Esophagus mucosa (tissue), 1 donor: ENCODE data around the gene ZW10. TPM values are rescaled to one million over a fixed set of nuclear protein-coding genes. Genes with fewer than 3 reads are reported as not detected.
"Not testable (repeated sequence)": the region's sequence is repeated elsewhere in the genome, so short reads cannot be mapped to it uniquely, and the experiment has no call there.

Source experiments
- ATAC-seq: fragments of 200-7000 bp; cut with Tn5 transposase; one replicate; pipeline ENCODE4 v1.9.1; 2020
- total RNA-seq: library from RNA; stranded (reverse); gene quantifications from one replicate; pipeline ENCODE4 v1.2.4, GENCODE V29; 2023
- donor health status: DM: yes; HTN: yes; CAD: no.

Gene ZW10
- total RNA-seq, 1 donor from 2014 or later = 10.2 TPM

DNA sequence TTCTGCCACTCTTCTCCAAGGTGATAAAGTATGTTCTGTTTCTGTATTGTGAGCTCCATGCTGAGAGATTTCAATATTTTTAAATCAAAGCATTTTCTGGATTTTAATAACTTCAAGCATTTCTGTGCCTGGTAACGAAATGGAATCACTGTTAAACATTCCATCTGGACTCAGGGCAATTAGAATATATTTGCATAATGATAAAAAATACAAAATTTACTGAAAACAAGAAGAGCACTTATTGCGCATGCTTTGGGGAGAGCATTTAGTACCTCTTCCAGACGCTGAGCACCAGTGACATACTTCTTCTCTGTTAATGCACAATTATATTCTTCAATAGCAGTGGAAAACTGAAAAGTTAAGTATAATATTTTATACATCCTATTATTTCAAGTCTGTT lies 13.3 kb downstream of the ZW10 start:
- no peak for ATAC-seq

DNA sequence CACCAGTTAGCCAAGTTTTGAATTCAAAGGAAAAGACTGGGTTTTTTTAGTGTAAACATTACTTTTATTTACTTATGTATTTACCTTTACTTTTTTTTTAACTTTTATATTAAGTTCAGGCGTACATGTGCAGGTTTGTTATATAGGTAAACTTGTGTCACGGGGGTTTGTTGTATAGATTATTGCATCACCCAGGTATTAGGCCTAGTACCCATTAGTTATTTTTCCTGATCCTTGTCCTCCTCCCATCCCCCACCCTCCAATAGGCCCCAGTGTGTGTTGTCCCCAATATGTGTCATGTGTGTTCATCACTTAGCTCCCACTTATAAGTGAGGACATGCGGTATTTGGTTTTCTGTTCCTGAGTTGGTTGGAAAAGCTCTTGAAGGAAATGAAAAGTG lies 20.6 kb downstream of the ZW10 start:
- no peak for ATAC-seq

DNA sequence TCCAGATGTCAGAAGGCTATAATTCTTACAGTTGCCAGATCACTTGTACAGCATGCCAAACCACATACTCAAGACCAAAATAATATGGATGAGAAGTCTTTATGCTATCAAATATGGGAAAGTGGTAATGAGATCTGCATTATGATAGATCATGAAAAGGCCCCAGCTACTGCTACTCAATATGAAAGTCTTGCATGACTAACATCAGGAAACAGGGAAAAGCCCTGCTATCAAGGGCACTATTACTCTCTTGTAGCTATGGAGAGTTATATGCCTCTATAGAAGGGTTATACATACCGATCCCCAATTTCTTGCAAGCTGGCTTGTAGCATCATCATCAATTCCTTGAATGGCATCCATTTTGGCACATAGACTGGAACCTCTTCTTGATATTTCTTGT lies 37.2 kb downstream of the ZW10 start:
- ATAC-seq = no peak

DNA sequence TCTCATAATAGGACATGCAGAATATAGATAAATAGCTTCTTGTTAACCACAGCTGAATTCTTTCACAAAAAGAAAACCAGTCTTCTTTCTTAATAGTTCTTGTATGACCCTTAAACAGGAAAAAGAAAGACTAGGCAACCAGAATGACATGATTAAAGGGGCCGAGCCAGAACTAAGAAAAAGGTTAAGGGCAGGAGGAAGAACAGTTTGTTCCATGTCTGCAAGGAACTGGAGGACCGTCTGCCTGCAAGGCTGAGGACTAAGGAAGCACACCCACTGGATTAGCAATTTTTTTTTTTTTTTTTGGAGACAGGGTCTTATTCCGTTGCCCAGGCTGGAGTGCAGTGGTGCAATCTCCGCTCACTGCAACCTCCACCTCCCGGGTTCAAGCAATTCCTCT lies 41.4 kb downstream of the ZW10 start:
- no peak for ATAC-seq

DNA sequence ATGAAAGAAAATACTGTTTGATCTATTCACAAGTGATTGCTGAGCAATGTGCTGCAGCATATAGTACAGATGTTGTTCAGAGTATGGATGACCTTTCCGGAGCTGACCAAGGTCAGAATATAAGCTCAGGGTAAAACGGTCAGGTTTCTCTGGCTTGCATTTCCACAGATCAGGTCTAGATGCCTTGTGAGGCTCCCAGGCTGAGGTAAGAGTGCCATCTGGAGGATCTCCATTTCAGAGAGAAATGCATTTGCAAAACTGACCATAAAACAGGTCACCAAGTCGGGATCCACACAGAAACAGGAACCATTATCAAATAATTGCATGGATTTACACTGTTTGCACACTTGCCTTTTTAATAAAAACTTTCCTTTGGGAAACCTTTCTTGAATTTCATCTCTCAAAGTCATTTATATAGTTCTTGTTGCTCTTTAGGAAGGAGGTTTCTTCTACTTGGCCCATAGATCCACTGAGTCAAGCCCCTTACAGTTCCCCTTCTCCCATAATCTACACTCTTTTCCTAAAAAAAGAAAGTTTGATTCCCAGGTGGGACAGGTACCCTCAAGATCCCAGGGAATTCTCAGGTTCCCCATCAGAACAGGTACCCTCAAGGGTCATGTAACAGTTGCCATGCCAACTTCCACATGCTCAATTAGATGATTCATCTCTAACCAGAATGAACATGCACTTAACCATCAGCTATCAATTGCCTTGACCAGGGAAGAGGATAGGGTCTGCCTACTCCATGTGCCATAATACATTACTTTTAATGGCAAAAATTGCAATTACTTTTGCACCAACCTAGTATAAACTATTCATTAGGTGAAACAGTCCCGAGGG lies 42.4 kb downstream of the ZW10 start:
- peak; percentile 53 for ATAC-seq

DNA sequence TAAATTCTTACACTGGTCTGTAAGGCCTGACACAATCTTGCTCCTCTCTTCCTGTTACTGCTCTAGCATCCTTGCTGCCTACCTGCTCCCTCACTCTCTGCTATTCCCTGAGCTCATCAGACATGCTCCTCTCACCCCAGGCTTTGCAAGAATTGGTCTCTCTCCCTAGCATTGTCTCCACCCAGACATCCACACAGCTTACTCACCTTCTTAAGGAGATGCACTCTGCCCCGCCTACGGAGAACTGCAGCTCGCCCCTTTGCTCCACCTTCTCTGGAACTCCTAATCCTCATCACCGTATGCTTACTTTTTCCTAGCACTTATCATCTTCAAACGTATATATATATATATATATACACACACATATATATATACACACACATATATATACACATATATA lies 44.0 kb downstream of the ZW10 start:
- ATAC-seq = peak; percentile 42

DNA sequence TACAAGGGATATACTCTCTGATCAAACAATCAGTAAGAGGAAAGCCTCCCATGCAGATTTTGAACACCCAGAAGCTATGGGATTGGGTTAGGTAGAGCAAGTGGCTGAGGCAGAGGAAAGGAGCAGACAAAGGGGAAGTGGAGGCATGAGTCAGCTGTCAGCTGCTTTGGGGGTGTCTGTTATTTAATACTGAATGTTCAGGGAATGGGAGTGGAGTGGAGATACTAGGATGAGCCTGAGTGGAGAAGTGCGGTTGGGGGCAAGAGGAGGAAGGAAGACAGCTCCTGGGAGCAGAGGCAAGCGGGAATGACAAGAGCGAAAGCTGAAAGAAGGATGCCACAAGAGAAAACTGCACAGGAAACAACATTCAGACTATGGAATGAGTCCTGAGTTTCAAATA lies 44.7 kb downstream of the ZW10 start:
- ATAC-seq = no peak

DNA sequence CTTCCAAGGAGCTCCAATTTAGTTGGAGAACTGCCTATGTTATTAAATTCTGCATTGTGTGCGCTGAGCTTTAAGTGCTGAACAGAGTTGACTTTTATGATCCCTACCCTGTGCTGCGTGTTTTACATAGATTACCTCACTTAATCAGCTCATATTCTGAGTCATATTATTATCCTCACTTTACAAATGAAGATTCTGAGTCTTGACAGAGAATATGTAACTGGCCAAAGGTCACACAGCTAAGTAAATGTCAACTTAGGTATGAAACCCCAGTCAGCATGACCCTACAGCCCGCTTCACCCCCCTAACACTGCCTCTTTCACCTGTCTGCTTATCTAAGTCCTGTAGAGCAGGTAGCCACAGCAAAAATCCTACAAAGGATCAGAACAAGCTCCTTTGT lies 47.6 kb downstream of the ZW10 start:
- no peak for ATAC-seq

DNA sequence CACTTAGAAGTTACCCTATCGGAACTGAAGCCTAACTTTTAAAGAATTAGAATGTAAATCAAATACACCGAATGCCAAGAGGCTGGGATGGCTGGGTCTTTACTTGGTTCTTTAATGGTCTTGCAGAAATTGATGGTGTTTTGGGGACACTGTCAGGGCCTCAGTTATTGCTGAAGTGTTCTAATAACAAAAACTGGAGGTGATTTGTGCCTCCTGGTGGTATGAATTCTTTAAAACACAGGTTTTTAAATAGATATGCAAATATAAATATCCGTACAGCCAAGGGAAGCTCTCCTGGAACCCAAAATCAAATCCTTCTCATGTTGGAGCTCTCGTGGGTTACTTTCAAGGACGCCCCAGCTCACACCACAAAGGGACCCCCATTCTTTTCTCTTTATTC lies 48.1 kb downstream of the ZW10 start:
- no peak for ATAC-seq

DNA sequence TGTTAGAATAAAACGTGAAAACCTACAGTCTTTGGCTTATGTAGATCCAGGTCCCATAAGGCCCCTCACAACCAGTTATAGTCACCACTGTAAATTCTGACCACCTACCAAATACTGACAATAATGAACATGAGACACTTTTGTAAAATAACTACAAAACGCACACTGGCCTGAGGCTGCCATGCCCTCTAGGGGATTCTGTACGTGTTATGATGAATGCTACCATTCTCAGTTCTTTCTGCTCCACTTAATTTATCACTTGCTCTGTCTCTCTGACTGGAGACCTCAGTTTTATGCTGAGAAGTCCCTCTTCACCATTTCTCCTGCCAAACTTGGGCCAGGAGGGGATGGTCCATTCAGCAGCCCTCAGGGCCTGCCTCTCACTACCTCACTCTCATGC lies 48.7 kb downstream of the ZW10 start:
- no peak for ATAC-seq

DNA sequence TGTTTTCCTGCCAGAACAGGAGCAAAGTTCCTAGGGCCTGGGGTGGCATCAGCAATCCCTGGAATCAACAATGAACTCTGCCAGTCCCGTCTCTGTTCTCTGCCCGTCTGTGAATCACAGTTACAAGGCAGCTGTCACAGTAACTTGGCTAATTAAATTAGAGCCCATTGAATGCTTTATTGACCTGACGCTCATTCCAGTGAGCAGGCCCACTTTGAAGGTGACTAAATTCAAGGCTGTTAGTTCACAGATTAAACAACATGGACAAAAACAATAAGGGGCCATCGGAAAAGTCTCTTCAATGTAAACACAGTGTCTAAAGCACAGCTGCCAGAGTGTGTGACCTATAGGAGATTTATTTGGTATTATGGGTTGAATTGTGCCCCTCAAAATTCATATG lies 49.7 kb downstream of the ZW10 start:
- ATAC-seq = no peak

DNA sequence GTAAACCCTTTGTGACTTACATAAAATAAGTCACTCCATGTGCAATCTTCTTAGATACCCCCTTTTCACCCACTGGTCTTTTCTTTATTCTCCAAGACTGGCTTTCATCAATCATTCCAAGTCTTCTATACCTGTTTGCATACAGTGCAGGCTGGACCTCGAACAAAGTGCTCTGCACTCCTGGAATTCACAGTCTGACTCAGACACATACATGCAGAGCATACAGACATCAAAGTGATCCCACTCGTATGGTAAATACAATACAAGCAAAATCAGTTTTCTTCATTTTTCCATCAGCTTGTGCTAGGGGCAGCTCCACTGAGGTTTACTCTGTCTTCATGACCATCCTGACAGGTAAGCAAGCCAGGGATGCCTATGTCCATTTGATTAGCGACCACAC lies 50.6 kb downstream of the ZW10 start:
- no peak for ATAC-seq

DNA sequence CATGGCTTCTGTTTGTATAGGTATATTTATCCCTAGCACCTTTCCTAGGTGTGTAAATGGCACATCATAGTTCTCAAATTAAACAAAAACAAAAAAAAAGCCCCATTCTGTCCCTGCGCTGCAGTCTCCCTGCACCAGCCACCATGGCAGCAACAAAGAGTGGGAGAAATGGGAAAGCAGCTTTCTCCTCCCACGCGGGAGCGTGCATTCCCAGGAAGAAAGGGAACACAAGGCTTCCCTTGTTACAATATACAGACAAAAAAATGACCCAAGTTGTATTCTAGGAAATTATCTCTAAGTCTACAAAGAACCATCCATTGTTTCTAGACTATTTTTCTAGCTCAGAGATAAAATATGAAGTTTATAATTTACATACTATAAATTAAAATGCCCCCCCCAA lies 51.3 kb downstream of the ZW10 start:
- ATAC-seq = no peak

DNA sequence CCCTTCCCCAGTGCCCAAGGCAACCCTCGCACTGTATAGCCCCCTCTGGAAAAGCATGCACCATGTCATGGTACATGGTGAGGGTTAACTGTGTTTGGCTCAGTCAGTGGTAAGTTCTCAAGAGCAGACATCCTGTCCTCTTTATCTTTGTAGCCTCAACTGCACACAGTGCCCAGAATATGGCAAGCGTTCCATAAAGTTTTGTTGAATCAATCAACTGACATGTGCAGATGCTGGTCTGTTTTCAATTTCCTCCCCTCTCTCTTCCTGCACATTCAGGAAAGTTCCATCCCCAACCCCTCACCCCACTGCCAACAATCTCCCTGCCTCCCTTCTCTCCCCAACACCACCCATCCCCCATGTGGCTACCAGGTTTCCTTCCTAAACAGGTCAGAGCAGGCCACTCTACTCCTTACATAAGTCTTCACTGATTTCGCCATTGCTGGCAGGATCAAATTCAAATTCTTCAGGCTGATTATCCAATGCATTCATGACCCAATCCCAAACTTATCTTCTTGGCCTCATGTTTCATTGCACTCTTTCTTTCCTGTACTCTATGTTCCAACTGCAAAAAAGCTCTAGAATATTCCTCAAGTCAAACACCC lies 51.9 kb downstream of the ZW10 start:
- no peak for ATAC-seq

DNA sequence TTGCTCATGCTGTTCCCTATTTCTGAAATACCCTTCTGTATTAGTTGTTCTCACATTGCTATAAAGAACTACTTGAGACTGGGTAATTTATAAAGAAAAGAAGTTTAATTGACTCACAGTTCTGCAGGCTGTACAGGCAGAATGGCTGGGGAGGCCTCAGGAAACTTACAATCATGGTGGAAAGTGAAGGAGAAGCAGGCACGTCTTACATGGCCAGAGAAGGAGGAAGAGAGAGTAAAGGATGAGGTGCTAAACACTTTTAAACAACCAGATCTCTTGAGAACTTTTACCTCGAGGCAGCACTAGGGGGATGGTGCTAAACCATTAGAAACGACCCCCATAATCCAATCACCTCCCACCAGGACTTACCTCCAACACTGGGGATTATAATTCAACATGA lies 53.0 kb downstream of the ZW10 start:
- ATAC-seq = not testable (repeated sequence)

DNA sequence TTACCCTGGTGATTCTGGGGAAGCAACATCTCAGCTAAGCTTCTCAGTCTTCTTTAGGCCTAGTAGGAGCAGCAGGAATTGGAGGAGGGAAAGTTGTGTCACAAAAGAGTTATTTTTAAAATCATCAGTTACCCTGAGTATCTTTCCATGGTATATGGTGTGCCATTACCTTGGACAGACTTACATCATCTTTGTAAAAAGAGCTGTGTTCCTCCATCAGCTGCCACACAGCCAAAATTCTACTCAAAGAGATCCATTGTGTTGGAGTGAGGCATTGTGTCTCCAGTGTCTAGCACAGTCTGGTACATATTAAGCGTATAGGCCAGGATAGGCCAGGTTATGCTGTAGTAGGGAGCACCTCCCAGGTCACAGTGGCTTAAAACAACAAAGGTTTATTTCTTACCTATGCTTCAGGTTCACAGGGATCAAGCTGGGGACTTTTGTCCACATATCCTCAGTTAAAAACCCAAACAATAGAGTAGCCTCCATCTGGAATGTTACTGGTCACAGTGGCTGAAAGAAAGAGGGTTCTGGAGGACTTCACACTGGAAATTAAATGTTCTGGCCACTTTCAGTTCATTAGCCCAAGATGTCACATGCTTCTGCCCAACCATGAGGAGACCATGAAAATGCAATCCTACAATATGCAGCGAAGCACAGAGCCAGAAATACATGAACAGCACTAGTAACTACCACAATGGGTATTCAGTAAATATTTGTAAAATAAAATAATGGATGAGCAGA lies 57.4 kb downstream of the ZW10 start:
- no peak for ATAC-seq

DNA sequence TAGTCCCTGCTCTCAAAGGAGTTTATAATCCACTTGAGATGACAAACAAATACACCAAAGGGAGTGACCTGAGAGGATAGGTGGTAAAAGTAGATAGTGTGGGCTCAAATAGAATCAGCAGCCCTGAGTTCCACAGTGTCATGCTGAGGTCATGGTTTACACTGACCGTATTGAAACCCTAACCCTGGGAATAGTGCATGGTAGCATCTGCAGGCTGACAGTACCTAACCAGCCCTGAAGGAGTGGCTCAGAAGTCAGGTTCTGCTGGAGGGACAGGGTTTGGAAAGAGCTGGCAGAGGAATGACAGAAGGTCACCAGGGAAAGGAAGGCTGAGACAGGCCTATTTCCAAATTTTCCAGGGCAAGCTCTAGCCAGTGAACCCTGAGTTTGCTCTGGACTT lies 58.2 kb downstream of the ZW10 start:
- ATAC-seq = no peak

DNA sequence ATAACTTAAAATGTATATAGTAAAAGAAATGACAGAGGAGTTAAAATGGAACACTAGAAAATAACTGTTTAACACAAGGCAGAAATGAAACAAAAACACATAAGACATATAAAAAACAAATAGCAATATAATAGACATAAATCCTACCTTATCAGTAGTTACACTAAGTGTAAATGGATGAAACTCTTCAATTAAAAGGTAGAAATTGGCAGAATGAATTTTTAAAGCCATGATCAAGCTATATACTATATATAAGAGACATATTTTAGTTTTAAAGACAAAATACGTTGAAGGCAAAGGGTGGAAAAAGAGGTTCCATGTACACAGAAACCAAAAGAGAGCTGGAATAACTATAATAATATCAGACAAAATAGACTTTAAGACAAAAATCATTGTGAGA lies 62.5 kb downstream of the ZW10 start:
- no peak for ATAC-seq

DNA sequence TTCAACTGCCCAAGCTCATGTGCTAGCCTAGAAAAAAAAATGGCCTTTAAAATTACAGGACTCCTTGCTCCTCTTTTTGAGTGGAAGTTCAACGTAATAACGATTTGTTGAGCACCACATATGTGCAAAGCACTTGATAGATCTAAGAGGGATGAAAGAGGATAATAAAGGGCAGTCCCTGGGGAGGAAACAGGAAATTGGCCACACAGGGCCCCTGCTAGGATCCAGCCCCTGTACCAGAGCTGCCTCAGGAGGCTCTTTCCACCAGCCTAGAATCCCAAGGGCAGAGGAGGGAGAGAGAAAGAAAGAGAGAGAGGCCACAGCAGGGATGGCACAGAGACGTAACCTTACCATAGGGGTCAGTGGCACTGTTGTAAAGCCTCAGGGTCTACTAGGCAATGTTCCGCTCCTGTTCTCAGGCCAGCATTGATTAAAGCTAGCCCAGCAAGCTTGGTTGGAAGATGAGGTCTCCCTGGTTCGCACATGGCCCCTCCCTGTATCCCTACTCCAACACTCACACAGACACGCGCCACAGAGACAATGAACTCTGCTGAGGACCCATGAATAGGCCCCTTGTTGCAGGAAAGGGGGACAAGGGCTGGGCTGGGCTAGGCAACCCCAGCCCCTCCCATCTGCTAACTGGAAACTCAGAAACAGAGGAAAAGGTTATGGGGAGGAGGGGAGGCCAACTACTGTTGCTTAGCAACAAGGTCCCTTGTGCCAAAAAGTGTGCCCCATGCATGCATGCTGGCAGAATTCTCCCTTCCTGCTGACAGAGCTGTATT lies 67.4 kb downstream of the ZW10 start, which contains the start of gene TMPRSS5:
TMPRSS5 (minus strand) TSS at position 438 of the 785 bp plus-strand sequence; CDS start at position 354, 84 bp downstream.
- ATAC-seq = no peak

DNA sequence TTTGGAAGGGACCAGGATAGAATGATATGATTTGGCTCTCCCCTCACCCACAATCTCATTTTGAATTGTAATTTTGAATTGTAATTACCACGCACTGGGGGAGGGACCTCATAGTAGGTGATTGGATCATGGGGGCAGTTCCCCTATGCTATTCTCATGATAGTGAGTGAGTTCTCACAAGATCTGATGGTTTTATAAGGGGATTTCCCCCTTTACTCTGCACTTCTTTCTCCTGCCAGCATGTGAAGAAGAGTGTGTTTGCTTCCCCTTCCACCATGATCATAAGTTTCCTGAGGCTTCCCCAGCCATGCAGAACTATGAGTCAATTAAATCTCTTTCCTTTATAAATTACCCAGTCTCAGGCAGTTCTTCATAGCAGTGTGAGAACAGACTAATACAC lies 69.9 kb downstream of the ZW10 start:
- ATAC-seq = not testable (repeated sequence)

DNA sequence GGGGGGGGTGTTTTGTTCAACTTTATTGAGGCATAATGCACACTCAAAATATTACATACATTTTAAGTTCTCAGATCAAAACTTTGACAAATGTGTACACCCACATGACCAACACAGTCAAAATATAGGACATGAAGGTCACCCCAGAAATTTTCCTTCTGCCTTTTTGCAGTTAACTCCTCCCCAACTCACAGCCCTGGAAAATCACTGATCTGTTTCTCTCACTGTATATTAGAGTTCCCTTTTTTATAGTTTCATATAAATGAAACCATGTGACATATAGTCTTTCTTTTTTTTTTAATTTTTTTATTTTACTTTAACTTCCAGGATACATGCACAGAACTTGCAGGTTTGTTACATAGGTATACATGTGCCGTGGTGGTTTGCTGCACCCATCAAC lies 72.0 kb downstream of the ZW10 start:
- ATAC-seq = no peak

DNA sequence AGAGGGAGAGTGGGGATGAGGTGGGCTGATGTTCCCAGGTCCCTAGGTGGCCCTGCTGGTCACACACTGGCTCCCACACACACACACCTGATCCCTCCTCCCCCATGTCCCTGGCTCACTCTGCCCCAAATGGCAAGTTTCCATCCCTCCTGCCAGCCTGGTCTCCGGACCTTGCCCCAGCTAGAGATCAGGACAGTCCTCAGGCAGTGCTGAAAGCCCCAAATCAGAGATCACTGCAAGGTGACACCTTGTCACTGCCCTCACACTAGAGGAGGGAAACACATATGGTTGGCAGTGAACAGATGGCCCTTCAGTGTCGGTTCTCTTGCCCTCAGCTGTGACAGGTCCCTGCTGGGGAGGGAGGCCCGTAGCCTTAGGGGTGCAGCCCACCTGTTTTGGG lies 75.0 kb downstream of the ZW10 start:
- ATAC-seq = peak; percentile 11
